Esophagus squamous epithelium (tissue), 4 donors: ENCODE data around the gene AMZ1.
"Not testable (repeated sequence)": the region's sequence is repeated elsewhere in the genome, so short reads cannot be mapped to it uniquely, and the experiment has no call there.

Experiments
- POLR2A ChIP-seq, 4 donors: fragments of 450-650 bp; IDR thresholded peaks; one replicate each; pipeline ENCODE4 v1.6.1; 2017; ENCODE audit warnings: antibody characterized with exemption in 4 of 4, mild to moderate bottlenecking in 4 of 4, moderate library complexity in 3 of 4
- TF ChIP-seq, protein P1 (sequence below), 6 experiments: fragments of 450-650 bp in 4 of 6; fragments of 200-600 bp in 2 of 6; sonication (generic) in 2 of 6; IDR thresholded peaks; one replicate each; pipeline ENCODE4 v1.5.1; 2016 to 2019; ENCODE audit warnings: antibody characterized with exemption in 6 of 6, mild to moderate bottlenecking in 4 of 6, moderate library complexity in 4 of 6

GRCh38 chr7:2679135-2680127, 8.6 kb upstream of the AMZ1 start:
- TF ChIP-seq, protein P1, sequence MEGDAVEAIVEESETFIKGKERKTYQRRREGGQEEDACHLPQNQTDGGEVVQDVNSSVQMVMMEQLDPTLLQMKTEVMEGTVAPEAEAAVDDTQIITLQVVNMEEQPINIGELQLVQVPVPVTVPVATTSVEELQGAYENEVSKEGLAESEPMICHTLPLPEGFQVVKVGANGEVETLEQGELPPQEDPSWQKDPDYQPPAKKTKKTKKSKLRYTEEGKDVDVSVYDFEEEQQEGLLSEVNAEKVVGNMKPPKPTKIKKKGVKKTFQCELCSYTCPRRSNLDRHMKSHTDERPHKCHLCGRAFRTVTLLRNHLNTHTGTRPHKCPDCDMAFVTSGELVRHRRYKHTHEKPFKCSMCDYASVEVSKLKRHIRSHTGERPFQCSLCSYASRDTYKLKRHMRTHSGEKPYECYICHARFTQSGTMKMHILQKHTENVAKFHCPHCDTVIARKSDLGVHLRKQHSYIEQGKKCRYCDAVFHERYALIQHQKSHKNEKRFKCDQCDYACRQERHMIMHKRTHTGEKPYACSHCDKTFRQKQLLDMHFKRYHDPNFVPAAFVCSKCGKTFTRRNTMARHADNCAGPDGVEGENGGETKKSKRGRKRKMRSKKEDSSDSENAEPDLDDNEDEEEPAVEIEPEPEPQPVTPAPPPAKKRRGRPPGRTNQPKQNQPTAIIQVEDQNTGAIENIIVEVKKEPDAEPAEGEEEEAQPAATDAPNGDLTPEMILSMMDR (IDR thresholded peaks at IDR 0.05): not testable (repeated sequence)
- TF ChIP-seq POLR2A (IDR thresholded peaks at IDR 0.05): not testable (repeated sequence)
